Hepatocyte (in vitro differentiated cells): ENCODE data around the gene TMEM81. TPM values are rescaled to one million over a fixed set of nuclear protein-coding genes. Genes with fewer than 3 reads are reported as not detected.

Source experiments
- DNase-seq: peaks from one replicate; pipeline ENCODE4 v3.0.0-alpha.2; 2016; ENCODE audit warnings: low spot score
- H2AFZ ChIP-seq: fragments of 200-600 bp; sonication (generic); 2 replicates; pipeline ENCODE4 v1.6.0; 2016; ENCODE audit warnings: antibody characterized with exemption, mild to moderate bottlenecking
- H3K27ac ChIP-seq: fragments of 200-600 bp; sonication (generic); 2 replicates; pipeline ENCODE4 v1.5.1; 2016; ENCODE audit warnings: mild to moderate bottlenecking
- H3K27me3 ChIP-seq: fragments of 200-600 bp; sonication (generic); 2 replicates; pipeline ENCODE4 v1.6.1; 2016
- H3K36me3 ChIP-seq: fragments of 200-600 bp; sonication (generic); replicated peaks from 2 replicates; pipeline ENCODE4 v1.5.1; 2016; ENCODE audit warnings: low read depth; ENCODE audit not compliant: insufficient read depth
- H3K4me1 ChIP-seq: fragments of 200-600 bp; sonication (generic); 2 replicates; pipeline ENCODE4 v1.5.1; 2016; ENCODE audit warnings: mild to moderate bottlenecking, moderate library complexity; ENCODE audit not compliant: insufficient read depth
- H3K4me2 ChIP-seq: fragments of 200-600 bp; sonication (generic); 2 replicates; pipeline ENCODE4 v1.6.0; 2016
- H3K4me3 ChIP-seq: fragments of 200-600 bp; sonication (generic); 2 replicates; pipeline ENCODE4 v1.5.1; 2016; ENCODE audit warnings: mild to moderate bottlenecking
- H3K79me2 ChIP-seq: fragments of 200-600 bp; sonication (generic); 2 replicates; pipeline ENCODE4 v1.6.0; 2017; ENCODE audit warnings: mild to moderate bottlenecking
- H3K9me2 ChIP-seq: fragments of 200-600 bp; sonication (generic); replicated peaks from 2 replicates; pipeline ENCODE4 v1.6.0; 2017; ENCODE audit warnings: mild to moderate bottlenecking; ENCODE audit not compliant: insufficient read depth
- H3K9me3 ChIP-seq: fragments of 200-600 bp; sonication (generic); 2 replicates; pipeline ENCODE4 v1.5.1; 2016; ENCODE audit warnings: low read depth, mild to moderate bottlenecking
- H4K20me1 ChIP-seq: fragments of 200-600 bp; sonication (generic); 2 replicates; pipeline ENCODE4 v1.6.0; 2016; ENCODE audit warnings: mild to moderate bottlenecking; ENCODE audit not compliant: insufficient read depth, poor library complexity, severe bottlenecking
- CTCF ChIP-seq: fragments of 200-600 bp; sonication (generic); IDR thresholded peaks from 2 replicates; pipeline ENCODE4 v1.5.1; 2016; ENCODE audit warnings: antibody characterized with exemption, mild to moderate bottlenecking; ENCODE audit not compliant: poor library complexity
- EZH2 ChIP-seq: fragments of 200-600 bp; sonication (generic); IDR thresholded peaks from 2 replicates; pipeline ENCODE4 v1.6.1; 2016; ENCODE audit warnings: antibody characterized with exemption, mild to moderate bottlenecking, borderline replicate concordance
- EZH2phosphoT487 ChIP-seq: fragments of 200-600 bp; sonication (generic); IDR thresholded peaks from one replicate; pipeline ENCODE4 v1.6.1; 2018; ENCODE audit warnings: antibody characterized with exemption, mild to moderate bottlenecking, low read depth, moderate library complexity; ENCODE audit not compliant: unreplicated experiment, severe bottlenecking
- WGBS: methylation state at CpG from one replicate; pipeline ENCODE4 v1.1.6; 2016; ENCODE audit warnings: low lambda C conversion rate; ENCODE audit errors: missing lambda C conversion rate; 5-methylcytosine and 5-hydroxymethylcytosine counted together
- polyA plus RNA-seq: library from polyadenylated mRNA; unstranded; fragments of >200 nt; fragmentation: Nextera tagmentation; extraction: Ambion mirVana; gene quantifications from 2 replicates; pipeline ENCODE4 v1.2.1, GENCODE V29; 2016
- total RNA-seq: library from RNA; depleted of rRNA; stranded (reverse); fragments of >200 nt; gene quantifications from 2 replicates; pipeline ENCODE4 v1.2.3, GENCODE V29; 2014

TMEM81 gene
- total and polyA plus RNA-seq, 2 experiments from 2014 or later, result 2.2 TPM; not detected in 1

GRCh38 chr1:205102404-205102803, 18.1 kb upstream of the TMEM81 start:
- no peak overlapping the region for H3K4me2 ChIP-seq
- no peak overlapping the region for H2AFZ ChIP-seq
- no peaks in the 10 kb centered on the region for H3K9me2 ChIP-seq
- no peaks in the 10 kb centered on the region for H3K36me3 ChIP-seq
- no peaks in the 10 kb centered on the region for H3K4me1 ChIP-seq
- no peaks in the 10 kb centered on the region for H4K20me1 ChIP-seq
- no peak for TF ChIP-seq CTCF
- no peak for TF ChIP-seq EZH2phosphoT487
- no peak for TF ChIP-seq EZH2
- no peak overlapping the region for H3K27ac ChIP-seq
- H3K9me3 ChIP-seq, result no peaks in the 10 kb centered on the region
- no peaks in the 10 kb centered on the region for H3K27me3 ChIP-seq
- DNase-seq, result no peak
- H3K79me2 ChIP-seq, result no peaks in the 10 kb centered on the region
- 94% methylated on average over 3 of the region's 3 CpGs for WGBS
- no peak overlapping the region for H3K4me3 ChIP-seq

GRCh38 chr1:205098242-205098641, 14.0 kb upstream of the TMEM81 start:
- Histone ChIP-seq H2AFZ (no peak overlapping the region), H3K9me3 (no peaks in the 10 kb centered on the region), H3K36me3 (no peaks in the 10 kb centered on the region), H3K4me1 (no peaks in the 10 kb centered on the region), H3K27me3 (no peaks in the 10 kb centered on the region), H3K27ac (no peak overlapping the region), H3K4me2 (no peak overlapping the region), H3K9me2 (no peaks in the 10 kb centered on the region), H4K20me1 (no peaks in the 10 kb centered on the region), H3K4me3 (no peak overlapping the region), H3K79me2 (no peaks in the 10 kb centered on the region)
- TF ChIP-seq CTCF, result no peak
- TF ChIP-seq EZH2phosphoT487, result no peak
- no peak for TF ChIP-seq EZH2
- DNase-seq, result no peak

- Histone ChIP-seq H2AFZ (no peak overlapping the region), H3K27ac (no peak overlapping the region), H3K9me3 (no peaks in the 10 kb centered on the region), H3K4me1 (no peaks in the 10 kb centered on the region), H3K36me3 (no peaks in the 10 kb centered on the region), H3K27me3 (no peaks in the 10 kb centered on the region), H3K79me2 (no peaks in the 10 kb centered on the region), H3K4me2 (no peak overlapping the region), H4K20me1 (no peaks in the 10 kb centered on the region), H3K4me3 (no peak overlapping the region), H3K9me2 (no peaks in the 10 kb centered on the region)
- TF ChIP-seq EZH2phosphoT487 (no peak), EZH2 (no peak), CTCF (no peak)
- no peak for DNase-seq
Measured at GRCh38 chr1:205095422-205095821, 11.2 kb upstream of the TMEM81 start.

GRCh38 chr1:205091043-205091740, 6.9 kb upstream of the TMEM81 start:
- 88% methylated on average over 4 of the region's 4 CpGs for WGBS
- no peaks in the 10 kb centered on the region for H3K27me3 ChIP-seq
- no peaks in the 10 kb centered on the region for H3K79me2 ChIP-seq
- H3K36me3 ChIP-seq, result no peaks in the 10 kb centered on the region
- no peaks in the 10 kb centered on the region for H4K20me1 ChIP-seq
- no peak overlapping the region for H3K27ac ChIP-seq
- no peak overlapping the region for H3K4me2 ChIP-seq
- H2AFZ ChIP-seq, result no peak overlapping the region
- no peaks in the 10 kb centered on the region for H3K9me3 ChIP-seq
- no peak for DNase-seq
- TF ChIP-seq EZH2phosphoT487, result no peak
- no peak for TF ChIP-seq CTCF
- no peak for TF ChIP-seq EZH2
- no peaks in the 10 kb centered on the region for H3K9me2 ChIP-seq
- no peaks in the 10 kb centered on the region for H3K4me1 ChIP-seq
- H3K4me3 ChIP-seq, result no peak overlapping the region
